ENCODE data around the gene SERPINB10.

DNA sequence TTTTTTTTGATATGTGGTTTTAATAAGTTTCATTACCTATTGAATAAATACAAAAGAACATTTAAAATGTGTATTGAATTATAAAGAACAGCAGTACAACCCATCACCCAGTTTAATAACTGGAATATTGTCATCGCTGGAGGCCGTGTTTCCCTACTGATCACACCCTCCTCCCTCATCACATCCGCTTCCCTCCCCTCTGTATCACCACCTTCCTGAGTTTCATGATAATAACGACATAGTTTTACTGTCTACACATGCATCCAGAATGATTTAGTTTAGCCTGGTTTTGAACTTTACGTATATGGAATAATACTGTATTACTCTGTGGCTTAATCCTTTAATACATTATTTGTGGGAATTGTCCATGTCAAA, 64.2 kb downstream of the SERPINB10 start:
- no peak for TF ChIP-seq CTCF (IDR thresholded peaks at IDR 0.05)
- TF ChIP-seq POLR2A (IDR thresholded peaks at IDR 0.05) = no peak
- no peak for TF ChIP-seq EP300 (IDR thresholded peaks at IDR 0.05)
